HCT116 (cell line): ENCODE results near the gene MEFV. TPM values are rescaled to one million over a fixed set of nuclear protein-coding genes. Genes with fewer than 3 reads are reported as not detected.
"Not testable (repeated sequence)": the region's sequence is repeated elsewhere in the genome, so short reads cannot be mapped to it uniquely, and the experiment has no call there.

Experiments used
- ATAC-seq: fragments of 200-7000 bp; cut with Tn5 transposase; 2 replicates; pipeline ENCODE4 v1.9.1; 2020; ENCODE audit warnings: mild to moderate bottlenecking, moderate library complexity
- BruUV-seq: library from RNA; stranded (reverse); fragments of 400-500 nt; replicated peaks from 2 replicates; lab custom pipeline; 2021; lab: Mats Ljungman, UMichigan
- CTCF ChIA-PET: fragments of 300-600 bp; sonication (Branson Sonifier 250); formaldehyde crosslinking; loops from one replicate; lab custom pipeline; 2021; ENCODE audit warnings: antibody characterized with exemption; lab: Charles Lee
- POLR2A ChIA-PET: fragments of 300-600, 350-600 bp; sonication (Branson Sonifier 250); formaldehyde crosslinking; loops from one replicate; lab custom pipeline; 2021; ENCODE audit warnings: antibody characterized with exemption; lab: Charles Lee
- RAD21 ChIA-PET, 2 experiments: fragments of 300-600 bp; sonication (Branson Sonifier 250); formaldehyde crosslinking; loops; one replicate each; lab custom pipeline; 2023; ENCODE audit warnings: low total read pairs in 2 of 2; ENCODE audit not compliant: uncharacterized antibody in 2 of 2, unreplicated experiment in 2 of 2, low non-redundant PET in 1 of 2; lab: Charles Lee
- DNase-seq: peaks from one replicate; pipeline ENCODE4 v3.0.0-alpha.2; 2010; ENCODE audit warnings: low read depth, low spot score
- H2AFZ ChIP-seq: fragments of 200-600 bp; shearing (Covaris generic), sonication (generic); 2 replicates; pipeline ENCODE4 v1.6.1; 2017; ENCODE audit warnings: low read depth, mixed run types, mixed read lengths, antibody characterized with exemption, low read length; ENCODE audit not compliant: poor library complexity, severe bottlenecking
- H3K27ac ChIP-seq: 2 replicates; pipeline ENCODE4 v1.5.1; 2012; ENCODE audit warnings: low read depth, low read length
- H3K27me3 ChIP-seq: fragments of 200-600 bp; sonication (generic); 2 replicates; pipeline ENCODE4 v1.6.1; 2016; ENCODE audit warnings: mixed run types, low read length, mixed read lengths; ENCODE audit not compliant: insufficient read depth
- H3K36me3 ChIP-seq, 2 experiments: fragments of 200-500 bp in 1 of 2; fragments of 200-600 bp in 1 of 2; sonication (Bioruptor generic) in 1 of 2; sonication (generic) in 1 of 2; 2 replicates each; pipeline versions ENCODE4 v1.5.1 to v1.6.1; 2014 to 2016; ENCODE audit warnings: low read length in 2 of 2, inconsistent platforms in 1 of 2, mixed read lengths in 1 of 2, mixed run types in 1 of 2; ENCODE audit not compliant: insufficient read depth in 2 of 2, control insufficient read depth in 1 of 2
- H3K4me1 ChIP-seq, 2 experiments: fragments of 200-600 bp in 1 of 2; sonication (generic) in 1 of 2; 2 replicates each; pipeline versions ENCODE4 v1.5.1 to v1.6.1; 2012 to 2017; ENCODE audit warnings: low read length in 2 of 2, inconsistent platforms in 1 of 2, mild to moderate bottlenecking in 1 of 2, mixed read lengths in 1 of 2, mixed run types in 1 of 2, moderate library complexity in 1 of 2; ENCODE audit not compliant: insufficient read depth in 2 of 2, control insufficient read depth in 1 of 2
- H3K4me2 ChIP-seq: fragments of 200-600 bp; sonication (generic); 2 replicates; pipeline ENCODE4 v1.6.1; 2017; ENCODE audit warnings: mixed run types, low read length, mixed read lengths
- H3K4me3 ChIP-seq, 2 experiments: fragments of 200-600 bp in 1 of 2; sonication (generic) in 1 of 2; replicated peaks in 1 of 2; 2 replicates each; pipeline ENCODE4 v1.5.1; 2011 to 2016; ENCODE audit warnings: low read length in 2 of 2, control low read depth in 1 of 2, low read depth in 1 of 2, mild to moderate bottlenecking in 1 of 2, mixed read lengths in 1 of 2, mixed run types in 1 of 2
- H3K79me2 ChIP-seq: fragments of 200-600 bp; sonication (generic); 2 replicates; pipeline ENCODE4 v1.6.1; 2017; ENCODE audit warnings: mild to moderate bottlenecking, mixed run types, low read length, moderate library complexity, mixed read lengths; ENCODE audit not compliant: insufficient read depth
- H3K9ac ChIP-seq: fragments of 200-600 bp; sonication (generic); 2 replicates; pipeline ENCODE4 v1.6.1; 2016; ENCODE audit warnings: low read length, mixed read lengths
- H3K9me2 ChIP-seq: fragments of 200-600 bp; sonication (generic), shearing (Covaris generic); 2 replicates; pipeline ENCODE4 v1.6.1; 2017; ENCODE audit warnings: mixed run types, mild to moderate bottlenecking, moderate library complexity; ENCODE audit not compliant: insufficient read depth
- H3K9me3 ChIP-seq, 2 experiments: fragments of 200-500 bp in 1 of 2; fragments of 200-600 bp in 1 of 2; sonication (Bioruptor generic) in 1 of 2; sonication (generic) in 1 of 2; 2 replicates each; pipeline ENCODE4 v1.6.1; 2014 to 2017; ENCODE audit warnings: low read length in 2 of 2, mixed read lengths in 2 of 2, inconsistent platforms in 1 of 2, low read depth in 1 of 2, mild to moderate bottlenecking in 1 of 2, mixed run types in 1 of 2, moderate library complexity in 1 of 2; ENCODE audit not compliant: control insufficient read depth in 1 of 2, insufficient read depth in 1 of 2
- H4K20me1 ChIP-seq: fragments of 200-600 bp; sonication (generic), shearing (Covaris generic); 2 replicates; pipeline ENCODE4 v1.6.1; 2017; ENCODE audit warnings: mixed run types, mild to moderate bottlenecking, moderate library complexity; ENCODE audit not compliant: insufficient read depth
- ATF3 ChIP-seq: IDR thresholded peaks from 2 replicates; pipeline ENCODE4 v1.6.1; 2012
- CBX3 ChIP-seq: IDR thresholded peaks from 2 replicates; pipeline ENCODE4 v1.6.1; 2012; ENCODE audit warnings: low read depth
- EGR1 ChIP-seq: IDR thresholded peaks from 2 replicates; pipeline ENCODE4 v1.6.1; 2012; ENCODE audit warnings: low read depth
- ELF1 ChIP-seq: IDR thresholded peaks from 2 replicates; pipeline ENCODE4 v1.6.1; 2012; ENCODE audit warnings: low read depth, borderline replicate concordance
- EZH2phosphoT487 ChIP-seq: fragments of 200-600 bp; IDR thresholded peaks from 2 replicates; pipeline ENCODE4 v1.6.1; 2018; ENCODE audit warnings: antibody characterized with exemption, borderline replicate concordance
- JUND ChIP-seq: IDR thresholded peaks from 2 replicates; pipeline ENCODE4 v1.6.1; 2012
- POLR2AphosphoS5 ChIP-seq: IDR thresholded peaks from 2 replicates; pipeline ENCODE4 v1.6.1; 2011; ENCODE audit warnings: mild to moderate bottlenecking, low read depth, low read length, moderate library complexity
- RAD21 ChIP-seq: IDR thresholded peaks from 2 replicates; pipeline ENCODE4 v1.6.1; 2012; ENCODE audit warnings: low read depth, mild to moderate bottlenecking
- REST ChIP-seq: IDR thresholded peaks from 2 replicates; pipeline ENCODE4 v1.6.1; 2012; ENCODE audit warnings: low read depth
- SRF ChIP-seq: IDR thresholded peaks from 2 replicates; pipeline ENCODE4 v1.6.1; 2012; ENCODE audit warnings: low read depth
- ZBTB33 ChIP-seq: IDR thresholded peaks from 2 replicates; pipeline ENCODE4 v1.6.1; 2011; ENCODE audit warnings: mild to moderate bottlenecking, low read length, moderate library complexity; ENCODE audit not compliant: insufficient replicate concordance; ENCODE audit errors: extremely low read depth
- intact Hi-C: fragments of 100-400 bp; cut with micrococcal nuclease; formaldehyde crosslinking; loops from 2 replicates; pipeline ENCODE4 v1.10.0; 2022
- total RNA-seq: library from RNA; stranded (reverse); gene quantifications from one replicate; pipeline ENCODE4 v1.2.1, GENCODE V29; 2021; ENCODE audit not compliant: unreplicated experiment

MEFV gene
- total RNA-seq, 1 experiment from 2014 or later: 0.15 TPM

- no peak for TF ChIP-seq POLR2AphosphoS5
- no peak for TF ChIP-seq EGR1
- no peak for TF ChIP-seq CBX3
These were observed 57.9 kb downstream of the MEFV start (continued) for GRCh38 chr16:3198334-3199072.

- H4K20me1 ChIP-seq, H3K4me2 ChIP-seq, BruUV-seq, H3K27me3 ChIP-seq, ATAC-seq, H3K9me3 ChIP-seq, H3K9me2 ChIP-seq, H3K27ac ChIP-seq, DNase-seq, H3K9ac ChIP-seq, CTCF ChIA-PET, H3K36me3 ChIP-seq, intact Hi-C loops, RAD21 ChIA-PET, H3K4me1 ChIP-seq, H3K4me3 ChIP-seq, H3K79me2 ChIP-seq, H2AFZ ChIP-seq, POLR2A ChIA-PET: not testable (repeated sequence)
These were observed 58.6 kb downstream of the MEFV start for GRCh38 chr16:3197694-3198333.

GRCh38 chr16:3195975-3196374, 60.5 kb downstream of the MEFV start:
- intact Hi-C loops: no loop called here
- ATAC-seq: no peak
- Histone ChIP-seq H3K79me2 (no peaks in the 10 kb centered on the region), H4K20me1 (no peaks in the 10 kb centered on the region), H2AFZ (no peak overlapping the region), H3K9me2 (no peaks in the 10 kb centered on the region), H3K27me3 (peaks cover 6% of the 10 kb centered on the region; the same call in 1 of the 2 replicates), H3K27ac (no peak overlapping the region), H3K9ac (no peak overlapping the region), H3K4me1 (peaks cover 0 to 8% of the 10 kb centered on the region in 2 experiments; a peak in 2 of 4 replicates), H3K4me2 (no peak overlapping the region), H3K9me3 (no peaks in the 10 kb centered on the region; a peak in 1 of 4 replicates), H3K36me3 (no peaks in the 10 kb centered on the region), H3K4me3 (no peak overlapping the region)
- no TSS peak for BruUV-seq
- DNase-seq: no peak
- CTCF ChIA-PET: interaction anchor here (1.1 kb wide), 1 partner anchor 35 kb away, joined by 3 read pairs; no protein-coding TSS in a partner anchor
- RAD21 ChIA-PET: no interaction called here
- POLR2A ChIA-PET: no interaction called here
- TF ChIP-seq ATF3 (no peak), RAD21 (no peak), REST (no peak), CBX3 (no peak), JUND (no peak), ZBTB33 (no peak), SRF (no peak), POLR2AphosphoS5 (no peak), ELF1 (no peak), EZH2phosphoT487 (no peak)
